IMR-90 (cell line): Measurements from ENCODE around the gene UTRN. TPM values are rescaled to one million over a fixed set of nuclear protein-coding genes. Genes with fewer than 3 reads are reported as not detected.
A peak's percentile ranks its signal among the peaks of the same experiment; 100 is the strongest.

Experiments used
- ATAC-seq: fragments of 200-7000 bp; cut with Tn5 transposase; 2 replicates; pipeline ENCODE4 v1.9.1; 2020; ENCODE audit warnings: low read depth, mild to moderate bottlenecking, moderate library complexity
- BruUV-seq: library from RNA; stranded (reverse); fragments of 400-500 nt; replicated peaks from 2 replicates; lab custom pipeline; 2021; lab: Mats Ljungman, UMichigan
- CTCF ChIA-PET: fragments of 300-600 bp; formaldehyde crosslinking; extraction: SDS; loops from one replicate; lab custom pipeline; 2021; ENCODE audit warnings: antibody characterized with exemption; lab: Yijun Ruan, JAX
- POLR2A ChIA-PET: fragments of 300-600 bp; sonication (Branson Sonifier 250); formaldehyde crosslinking; loops from one replicate; lab custom pipeline; 2022; ENCODE audit warnings: antibody characterized with exemption; ENCODE audit not compliant: unreplicated experiment; lab: Charles Lee
- DNase-seq: peaks from one replicate; pipeline ENCODE4 v3.0.0; 2013
- H2AFZ ChIP-seq: replicated peaks from 2 replicates; pipeline ENCODE3; 2013; ENCODE audit warnings: low read length, mild to moderate bottlenecking; ENCODE audit not compliant: poor library complexity
- H2AK5ac ChIP-seq: 2 replicates; pipeline ENCODE4 v1.6.1; 2013; ENCODE audit warnings: low read depth, low read length, inconsistent platforms
- H2AK9ac ChIP-seq: replicated peaks from 2 replicates; pipeline ENCODE3; 2013; ENCODE audit warnings: mild to moderate bottlenecking, low read depth, low read length, moderate library complexity; ENCODE audit not compliant: poor library complexity
- H2BK120ac ChIP-seq: 2 replicates; pipeline ENCODE4 v1.6.1; 2013; ENCODE audit warnings: low read depth, low read length, inconsistent platforms
- H2BK15ac ChIP-seq: 3 replicates; pipeline ENCODE4 v1.6.1; 2013; ENCODE audit warnings: low read depth, low read length, inconsistent platforms
- H2BK20ac ChIP-seq: 2 replicates; pipeline ENCODE4 v1.6.1; 2013; ENCODE audit warnings: low read depth, mild to moderate bottlenecking, inconsistent platforms, low read length, moderate library complexity
- H2BK5ac ChIP-seq: 2 replicates; pipeline ENCODE4 v1.6.1; 2013; ENCODE audit warnings: mild to moderate bottlenecking, low read depth, low read length, inconsistent platforms; ENCODE audit not compliant: poor library complexity, severe bottlenecking
- H3K14ac ChIP-seq: replicated peaks from 2 replicates; pipeline ENCODE4 v1.6.1; 2013; ENCODE audit warnings: low read depth, low read length, inconsistent platforms
- H3K18ac ChIP-seq: 2 replicates; pipeline ENCODE4 v1.6.1; 2013; ENCODE audit warnings: low read depth, low read length, control low read depth
- H3K23ac ChIP-seq: 2 replicates; pipeline ENCODE4 v1.6.1; 2013; ENCODE audit warnings: low read depth, low read length, inconsistent platforms
- H3K27ac ChIP-seq: 2 replicates; pipeline ENCODE4 v1.5.1; 2013; ENCODE audit warnings: mild to moderate bottlenecking, control low read depth, low read length; ENCODE audit not compliant: insufficient read depth
- H3K27me3 ChIP-seq: 2 replicates; pipeline ENCODE4 v1.6.1; 2013; ENCODE audit warnings: low read length; ENCODE audit not compliant: control insufficient read depth, insufficient read depth
- H3K36me3 ChIP-seq: 2 replicates; pipeline ENCODE4 v1.6.1; 2013; ENCODE audit warnings: low read length, mixed read lengths; ENCODE audit not compliant: control insufficient read depth, insufficient read depth
- H3K4ac ChIP-seq: 2 replicates; pipeline ENCODE4 v1.6.1; 2013; ENCODE audit warnings: low read depth, low read length, inconsistent platforms
- H3K4me1 ChIP-seq: 2 replicates; pipeline ENCODE4 v1.6.1; 2013; ENCODE audit warnings: low read length, mixed read lengths; ENCODE audit not compliant: control insufficient read depth, insufficient read depth
- H3K4me2 ChIP-seq: 2 replicates; pipeline ENCODE4 v1.6.1; 2013; ENCODE audit warnings: low read depth, mild to moderate bottlenecking, control low read depth, low read length, moderate library complexity
- H3K4me3 ChIP-seq: 2 replicates; pipeline ENCODE4 v1.5.1; 2013; ENCODE audit warnings: low read depth, mild to moderate bottlenecking, control low read depth, low read length, moderate library complexity; ENCODE audit not compliant: insufficient read depth
- H3K56ac ChIP-seq: 2 replicates; pipeline ENCODE4 v1.6.1; 2013; ENCODE audit warnings: low read length, inconsistent platforms; ENCODE audit not compliant: insufficient read depth; ENCODE audit errors: extremely low read depth
- H3K79me1 ChIP-seq, 2 experiments: 2 replicates each; pipeline ENCODE4 v1.6.1; 2013; ENCODE audit warnings: low read length in 2 of 2, inconsistent platforms in 1 of 2, low read depth in 1 of 2
- H3K9ac ChIP-seq: 2 replicates; pipeline ENCODE4 v1.6.1; 2013; ENCODE audit warnings: low read depth, low read length, control low read depth
- H3K9me1 ChIP-seq: 2 replicates; pipeline ENCODE4 v1.6.1; 2013; ENCODE audit warnings: low read length, inconsistent platforms; ENCODE audit not compliant: insufficient read depth
- H3K9me3 ChIP-seq: 2 replicates; pipeline ENCODE4 v1.6.1; 2013; ENCODE audit warnings: low read length; ENCODE audit not compliant: control insufficient read depth, insufficient read depth
- H4K20me1 ChIP-seq: 2 replicates; pipeline ENCODE4 v1.6.1; 2013; ENCODE audit warnings: low read length, inconsistent platforms; ENCODE audit not compliant: insufficient read depth
- H4K5ac ChIP-seq: 2 replicates; pipeline ENCODE4 v1.6.1; 2013; ENCODE audit warnings: mild to moderate bottlenecking, low read depth, low read length, control low read depth
- H4K8ac ChIP-seq, 2 experiments: 2 replicates each; pipeline ENCODE4 v1.6.1; 2013; ENCODE audit warnings: low read depth in 2 of 2, low read length in 2 of 2, control low read depth in 1 of 2, inconsistent platforms in 1 of 2
- H4K91ac ChIP-seq: 2 replicates; pipeline ENCODE4 v1.6.1; 2013; ENCODE audit warnings: low read depth, low read length, inconsistent platforms; ENCODE audit not compliant: insufficient read depth
- BHLHE40 ChIP-seq: fragments of 150-350 bp; IDR thresholded peaks from 2 replicates; pipeline ENCODE4 v1.6.1; 2016; ENCODE audit warnings: mild to moderate bottlenecking, low read depth, low read length
- CEBPB ChIP-seq: IDR thresholded peaks from 2 replicates; pipeline ENCODE4 v1.6.1; 2012; ENCODE audit warnings: low read depth, low read length, improper control_type of control experiment
- FOS ChIP-seq: fragments of 150-350 bp; IDR thresholded peaks from 2 replicates; pipeline ENCODE4 v1.6.1; 2016; ENCODE audit warnings: low read depth, low read length
- MAFK ChIP-seq: IDR thresholded peaks from 2 replicates; pipeline ENCODE4 v1.6.1; 2012; ENCODE audit warnings: low read depth, low read length, improper control_type of control experiment
- MXI1 ChIP-seq: IDR thresholded peaks from 2 replicates; pipeline ENCODE4 v1.6.1; 2012; ENCODE audit warnings: low read depth, mild to moderate bottlenecking, low read length, moderate library complexity, borderline replicate concordance
- RAD21 ChIP-seq: IDR thresholded peaks from 2 replicates; pipeline ENCODE4 v1.6.1; 2012; ENCODE audit warnings: low read length, improper control_type of control experiment
- RCOR1 ChIP-seq: IDR thresholded peaks from 2 replicates; pipeline ENCODE4 v1.6.1; 2012; ENCODE audit warnings: mild to moderate bottlenecking, low read length, improper control_type of control experiment; ENCODE audit not compliant: insufficient replicate concordance
- SMC3 ChIP-seq: fragments of 150-350 bp; IDR thresholded peaks from 2 replicates; pipeline ENCODE4 v1.6.1; 2016; ENCODE audit warnings: low read depth, mild to moderate bottlenecking, antibody characterized with exemption, low read length, moderate library complexity
- WGBS, 2 experiments: methylation state at CpG; one replicate each; pipeline versions ENCODE4 v1.1.5 to v1.1.7; 2013; ENCODE audit warnings: missing lambda C conversion rate in 2 of 2; ENCODE audit not compliant: insufficient read length in 1 of 2; ENCODE audit errors: extremely low coverage in 2 of 2; 5-methylcytosine and 5-hydroxymethylcytosine counted together
- dilution Hi-C: fragments of 300-500 bp; cut with HindIII; formaldehyde crosslinking; loops from one replicate; pipeline ENCODE4 v1.14.3; 2018; ENCODE audit warnings: low sequenced_read_pairs; ENCODE audit not compliant: unreplicated experiment
- in situ Hi-C: fragments of 300-500 bp; cut with MboI; formaldehyde crosslinking; loops from 3 replicates; pipeline ENCODE4 v1.14.3; 2019; ENCODE audit warnings: low sequenced_read_pairs, inconsistent platforms, mixed read lengths
- intact Hi-C: fragments of 100-400 bp; cut with micrococcal nuclease; formaldehyde crosslinking; loops from 2 replicates; pipeline ENCODE4 v1.10.0; 2022
- polyA plus RNA-seq, 3 experiments: library from polyadenylated mRNA; depleted of rRNA; stranded (reverse); fragments of >200 nt; gene quantifications; 2 replicates each; pipeline ENCODE4 v1.2.3, GENCODE V29; 2012; ENCODE audit warnings: low replicate concordance in 1 of 3
- total RNA-seq: library from RNA; depleted of rRNA; stranded (reverse); fragments of >200 nt; gene quantifications from 2 replicates; pipeline ENCODE4 v1.2.3, GENCODE V29; 2012
- TF ChIP-seq, protein P1 (sequence below): fragments of 150-350 bp; IDR thresholded peaks from 2 replicates; pipeline ENCODE4 v1.6.1; 2016; ENCODE audit warnings: low read depth, mild to moderate bottlenecking, low read length, moderate library complexity, borderline replicate concordance

Gene UTRN
- total and polyA plus RNA-seq, 2 of the 4 experiments (the other 2 are of a cell fraction), result 17.3 to 83.5 TPM

DNA sequence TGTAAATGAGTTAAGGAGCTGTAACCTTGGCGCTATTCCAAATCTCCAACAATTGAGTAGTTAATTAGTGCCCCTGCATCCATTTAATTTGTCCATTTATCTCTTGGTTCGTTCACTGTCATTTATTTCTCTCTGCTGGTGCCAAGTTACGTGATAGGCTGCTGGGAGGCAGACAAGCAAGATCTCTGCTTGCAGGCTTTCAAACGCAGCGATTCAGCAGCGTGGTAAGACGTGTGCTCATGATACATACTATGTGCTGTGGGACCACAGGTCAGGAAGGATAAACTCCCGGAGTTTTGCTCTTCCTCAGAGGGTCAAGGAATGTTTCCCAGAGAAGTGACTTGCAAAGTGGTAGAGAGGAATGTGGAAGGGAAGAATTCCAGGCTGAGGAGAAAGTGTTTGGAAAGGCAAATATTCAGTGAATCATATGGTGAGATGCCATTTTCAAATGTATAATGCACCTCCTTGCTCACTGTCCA is 46.4 kb downstream of the UTRN start:
- H3K27ac ChIP-seq, result peak overlapping the region; percentile 11; the same call in 1 of the 2 replicates
- H2BK120ac ChIP-seq, result no peak overlapping the region
- peaks cover 34% of the 10 kb centered on the region; the same call in 1 of the 2 replicates for H4K20me1 ChIP-seq
- no peak overlapping the region for H2AFZ ChIP-seq
- H4K91ac ChIP-seq, result no peak overlapping the region
- H2BK20ac ChIP-seq, result no peak overlapping the region; the same call in 1 of the 2 replicates
- no peak overlapping the region for H3K9ac ChIP-seq
- no peak overlapping the region for H3K56ac ChIP-seq
- H3K4ac ChIP-seq, result no peak overlapping the region
- no peak for TF ChIP-seq MAFK
- no peak for TF ChIP-seq MXI1
- TF ChIP-seq BHLHE40, result peak; percentile 50
- no peak for TF ChIP-seq SMC3
- TF ChIP-seq FOS, result no peak
- no peak; the same call in 1 of the 2 replicates for TF ChIP-seq RAD21
- TF ChIP-seq, protein P1, sequence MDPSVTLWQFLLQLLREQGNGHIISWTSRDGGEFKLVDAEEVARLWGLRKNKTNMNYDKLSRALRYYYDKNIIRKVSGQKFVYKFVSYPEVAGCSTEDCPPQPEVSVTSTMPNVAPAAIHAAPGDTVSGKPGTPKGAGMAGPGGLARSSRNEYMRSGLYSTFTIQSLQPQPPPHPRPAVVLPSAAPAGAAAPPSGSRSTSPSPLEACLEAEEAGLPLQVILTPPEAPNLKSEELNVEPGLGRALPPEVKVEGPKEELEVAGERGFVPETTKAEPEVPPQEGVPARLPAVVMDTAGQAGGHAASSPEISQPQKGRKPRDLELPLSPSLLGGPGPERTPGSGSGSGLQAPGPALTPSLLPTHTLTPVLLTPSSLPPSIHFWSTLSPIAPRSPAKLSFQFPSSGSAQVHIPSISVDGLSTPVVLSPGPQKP, result no peak
- TF ChIP-seq CEBPB, result peak; percentile 49; the same call in 1 of the 2 replicates
- TF ChIP-seq RCOR1, result peak; percentile 28
- peak overlapping the region; percentile 70 for H2AK9ac ChIP-seq
- H3K36me3 ChIP-seq, result no peaks in the 10 kb centered on the region
- ChIA-PET POLR2A (no interaction called here), CTCF (no interaction called here)
- peak overlapping the region; percentile 16 for H3K4me2 ChIP-seq
- dilution Hi-C loops, result no loop called here
- DNase-seq (peak; percentile 93), ATAC-seq (peak; percentile 95)
- H3K14ac ChIP-seq, result 0 out of 2 replicates have a peak overlapping the region, but pooled peaks have one; percentile 33
- H3K4me3 ChIP-seq, result no peak overlapping the region
- no peak overlapping the region for H4K8ac ChIP-seq
- H2BK15ac ChIP-seq, result no peak overlapping the region
- BruUV-seq, result no TSS peak
- H3K27me3 ChIP-seq, result no peaks in the 10 kb centered on the region
- peaks cover 30 to 77% of the 10 kb centered on the region in 2 experiments for H3K79me1 ChIP-seq
- WGBS, 2 experiments, result 0% methylated on average over 1 of the region's 8 CpGs; no CpG with 5 or more reads in 1 of the 2 experiments
- H3K18ac ChIP-seq, result no peak overlapping the region
- in situ Hi-C loops, result no loop called here
- H2BK5ac ChIP-seq, result no peak overlapping the region
- H2AK5ac ChIP-seq, result no peak overlapping the region
- no peak overlapping the region for H4K5ac ChIP-seq
- H3K4me1 ChIP-seq, result peaks cover 9% of the 10 kb centered on the region
- intact Hi-C loops, result no loop called here
- peaks cover 20% of the 10 kb centered on the region for H3K9me1 ChIP-seq
- no peaks in the 10 kb centered on the region for H3K9me3 ChIP-seq
- H3K23ac ChIP-seq, result no peak overlapping the region
